Neural crest cell (in vitro differentiated cells): ENCODE results near the gene SUGCT. TPM values are rescaled to one million over a fixed set of nuclear protein-coding genes. Genes with fewer than 3 reads are reported as not detected.

ENCODE experiments used
- DNase-seq: peaks from one replicate; pipeline ENCODE4 v3.0.0; 2021; ENCODE audit warnings: low read depth, mixed read lengths, low spot score
- H3K27ac Mint-ChIP-seq: one replicate; pipeline ENCODE4 v1.8.0; 2021; ENCODE audit warnings: mild to moderate bottlenecking, mixed read lengths; ENCODE audit not compliant: unreplicated experiment
- H3K27me3 Mint-ChIP-seq: 2 replicates; pipeline ENCODE4 v1.8.0; 2021; ENCODE audit warnings: low read depth, mild to moderate bottlenecking, mixed read lengths
- H3K36me3 Mint-ChIP-seq: 2 replicates; pipeline ENCODE4 v1.8.0; 2021; ENCODE audit warnings: low read depth, mild to moderate bottlenecking, mixed read lengths
- H3K4me1 Mint-ChIP-seq: 2 replicates; pipeline ENCODE4 v1.8.0; 2021; ENCODE audit warnings: mixed read lengths
- H3K4me3 Mint-ChIP-seq: one replicate; pipeline ENCODE4 v1.8.0; 2021; ENCODE audit warnings: mild to moderate bottlenecking, mixed read lengths
- H3K9me3 Mint-ChIP-seq: 2 replicates; pipeline ENCODE4 v1.8.0; 2021; ENCODE audit warnings: mixed read lengths
- CTCF ChIP-seq: fragments of 200-600 bp; sonication (generic); conservative IDR thresholded peaks from 2 replicates; pipeline ENCODE4 v1.5.0; 2021; ENCODE audit warnings: antibody characterized with exemption, mild to moderate bottlenecking
- total RNA-seq: library from RNA; stranded (reverse); gene quantifications from 2 replicates; pipeline ENCODE4 v1.2.1, GENCODE V29; 2021

Gene SUGCT
- total RNA-seq, 1 donor from 2014 or later, result 5.9 TPM

GRCh38 chr7:40418448-40418847, 283.6 kb downstream of the SUGCT start:
- no peak for TF ChIP-seq CTCF
- H3K9me3 Mint-ChIP-seq, result no peaks in the 10 kb centered on the region
- no peaks in the 10 kb centered on the region for H3K27me3 Mint-ChIP-seq
- DNase-seq, result no peak
- no peak overlapping the region for H3K27ac Mint-ChIP-seq
- no peaks in the 10 kb centered on the region for H3K36me3 Mint-ChIP-seq
- no peak overlapping the region for H3K4me3 Mint-ChIP-seq
- H3K4me1 Mint-ChIP-seq, result no peaks in the 10 kb centered on the region

DNA sequence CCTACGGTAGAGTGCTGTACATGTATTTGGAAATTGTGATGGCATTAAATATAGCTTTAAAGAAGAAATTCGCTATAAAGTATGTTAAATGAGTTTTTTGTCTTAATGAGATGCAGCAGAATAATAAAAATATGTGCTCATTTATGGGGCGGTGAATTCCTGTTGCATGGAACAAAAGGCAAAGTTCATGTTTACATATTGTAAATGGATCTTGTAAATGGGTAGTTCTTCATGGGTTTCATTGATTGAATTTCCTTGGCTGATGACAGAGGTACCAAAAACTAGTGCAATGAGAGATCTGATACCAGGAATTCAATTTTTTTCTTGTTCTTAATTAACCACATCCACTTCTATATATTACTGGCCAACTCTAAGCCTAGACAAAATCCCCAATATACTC, 284.2 kb downstream of the SUGCT start:
- Mint-ChIP-seq H3K4me1 (no peaks in the 10 kb centered on the region), H3K4me3 (no peak overlapping the region), H3K36me3 (no peaks in the 10 kb centered on the region), H3K27me3 (no peaks in the 10 kb centered on the region), H3K27ac (no peak overlapping the region), H3K9me3 (no peaks in the 10 kb centered on the region)
- no peak for DNase-seq
- TF ChIP-seq CTCF, result no peak

GRCh38 chr7:40419806-40420205, 285.0 kb downstream of the SUGCT start:
- Mint-ChIP-seq H3K4me1 (no peaks in the 10 kb centered on the region), H3K27ac (no peak overlapping the region)

DNA sequence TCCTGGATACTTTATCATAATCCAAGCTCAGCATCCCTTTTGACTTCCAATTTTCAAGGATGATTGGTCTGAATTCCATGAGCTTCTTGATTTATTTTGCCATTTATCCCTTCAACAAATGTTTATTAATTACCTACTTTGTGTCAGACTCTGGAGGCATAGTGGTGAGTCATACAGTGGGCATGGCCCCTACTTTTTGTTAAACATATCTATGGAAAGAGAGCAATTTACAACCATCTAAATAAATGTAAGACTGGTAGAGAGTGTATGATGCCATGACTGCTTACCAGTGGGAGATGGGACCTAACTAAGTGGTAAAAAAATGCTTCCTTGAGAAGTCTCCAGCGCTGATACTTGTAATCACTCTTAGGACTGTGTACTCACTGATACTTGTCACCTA, 286.6 kb downstream of the SUGCT start:
- Mint-ChIP-seq H3K27ac (no peak overlapping the region), H3K4me3 (no peak overlapping the region), H3K4me1 (no peaks in the 10 kb centered on the region), H3K9me3 (no peaks in the 10 kb centered on the region), H3K27me3 (no peaks in the 10 kb centered on the region), H3K36me3 (no peaks in the 10 kb centered on the region)
- no peak for DNase-seq
- no peak for TF ChIP-seq CTCF

More at GRCh38 chr7:40419806-40420205, 285.0 kb downstream of the SUGCT start:
- no peak for TF ChIP-seq CTCF
- Mint-ChIP-seq H3K4me3 (no peak overlapping the region), H3K36me3 (no peaks in the 10 kb centered on the region), H3K27me3 (no peaks in the 10 kb centered on the region), H3K9me3 (no peaks in the 10 kb centered on the region)
- DNase-seq, result no peak

- Mint-ChIP-seq H3K4me1 (no peaks in the 10 kb centered on the region), H3K36me3 (no peaks in the 10 kb centered on the region)
These were observed 290.9 kb downstream of the SUGCT start for GRCh38 chr7:40425696-40426095.

More at GRCh38 chr7:40425696-40426095, 290.9 kb downstream of the SUGCT start:
- Mint-ChIP-seq H3K4me3 (no peak overlapping the region), H3K27ac (no peak overlapping the region), H3K9me3 (no peaks in the 10 kb centered on the region), H3K27me3 (no peaks in the 10 kb centered on the region)
- no peak for DNase-seq
- TF ChIP-seq CTCF, result no peak
